GM12801 (cell line): ENCODE data around the gene TSC1.

Experiments
- TF ChIP-seq, protein P1 (sequence below): IDR thresholded peaks from one replicate; pipeline ENCODE4 v1.5.1; 2011; ENCODE audit warnings: control low read depth; ENCODE audit not compliant: insufficient read length; ENCODE audit errors: extremely low read depth

Gene TSC1

DNA sequence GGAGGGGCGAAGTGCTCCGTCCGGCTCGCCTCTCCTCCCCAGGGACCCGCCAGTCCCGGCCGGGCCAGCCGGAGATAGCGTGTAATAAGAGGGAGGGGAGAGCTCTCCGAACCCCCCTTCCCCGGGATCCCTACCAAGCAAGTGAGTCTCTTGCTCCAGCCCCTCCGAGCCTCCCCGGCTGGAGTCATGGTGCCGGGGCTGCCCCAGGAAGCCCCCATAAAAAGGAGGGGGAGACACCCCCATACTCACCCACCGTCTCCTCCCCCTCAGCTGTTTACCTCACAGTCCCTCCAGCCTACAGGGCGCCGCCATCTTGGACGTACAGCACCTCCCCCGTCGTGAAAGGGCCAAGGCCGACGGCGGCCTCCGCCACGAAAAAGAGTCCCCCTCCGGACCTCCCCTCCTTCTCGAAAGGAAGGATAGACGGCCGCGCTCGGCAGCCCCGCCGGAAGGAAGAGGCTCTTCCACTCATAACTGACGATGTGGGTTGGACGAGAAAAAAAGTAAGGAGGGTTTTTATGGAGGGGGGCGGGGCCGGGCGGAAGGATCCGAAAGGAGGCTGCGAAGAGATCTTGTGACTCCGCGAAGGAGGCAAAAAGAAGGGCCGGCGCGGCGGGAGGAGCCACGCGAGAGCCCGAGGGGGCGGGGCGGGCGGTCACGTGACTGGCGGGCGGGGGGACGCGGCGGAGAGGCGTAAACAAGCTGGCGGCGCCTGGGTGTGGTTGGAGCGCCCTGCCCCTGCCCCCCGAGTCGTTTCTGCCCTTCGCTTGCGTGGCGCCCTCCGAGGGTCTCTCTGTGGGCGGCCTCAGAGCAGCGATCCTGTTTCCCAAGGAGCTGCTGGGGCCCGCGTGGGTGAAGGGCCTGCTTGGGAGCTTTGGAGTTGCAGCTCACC, at the start of gene TSC1:
TSS of gene TSC1 (minus strand) at position 323 of the 892 bp plus-strand sequence. CDS start 15,744 bp downstream, outside the sequence.
- TF ChIP-seq, protein P1, sequence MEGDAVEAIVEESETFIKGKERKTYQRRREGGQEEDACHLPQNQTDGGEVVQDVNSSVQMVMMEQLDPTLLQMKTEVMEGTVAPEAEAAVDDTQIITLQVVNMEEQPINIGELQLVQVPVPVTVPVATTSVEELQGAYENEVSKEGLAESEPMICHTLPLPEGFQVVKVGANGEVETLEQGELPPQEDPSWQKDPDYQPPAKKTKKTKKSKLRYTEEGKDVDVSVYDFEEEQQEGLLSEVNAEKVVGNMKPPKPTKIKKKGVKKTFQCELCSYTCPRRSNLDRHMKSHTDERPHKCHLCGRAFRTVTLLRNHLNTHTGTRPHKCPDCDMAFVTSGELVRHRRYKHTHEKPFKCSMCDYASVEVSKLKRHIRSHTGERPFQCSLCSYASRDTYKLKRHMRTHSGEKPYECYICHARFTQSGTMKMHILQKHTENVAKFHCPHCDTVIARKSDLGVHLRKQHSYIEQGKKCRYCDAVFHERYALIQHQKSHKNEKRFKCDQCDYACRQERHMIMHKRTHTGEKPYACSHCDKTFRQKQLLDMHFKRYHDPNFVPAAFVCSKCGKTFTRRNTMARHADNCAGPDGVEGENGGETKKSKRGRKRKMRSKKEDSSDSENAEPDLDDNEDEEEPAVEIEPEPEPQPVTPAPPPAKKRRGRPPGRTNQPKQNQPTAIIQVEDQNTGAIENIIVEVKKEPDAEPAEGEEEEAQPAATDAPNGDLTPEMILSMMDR: no peak

DNA sequence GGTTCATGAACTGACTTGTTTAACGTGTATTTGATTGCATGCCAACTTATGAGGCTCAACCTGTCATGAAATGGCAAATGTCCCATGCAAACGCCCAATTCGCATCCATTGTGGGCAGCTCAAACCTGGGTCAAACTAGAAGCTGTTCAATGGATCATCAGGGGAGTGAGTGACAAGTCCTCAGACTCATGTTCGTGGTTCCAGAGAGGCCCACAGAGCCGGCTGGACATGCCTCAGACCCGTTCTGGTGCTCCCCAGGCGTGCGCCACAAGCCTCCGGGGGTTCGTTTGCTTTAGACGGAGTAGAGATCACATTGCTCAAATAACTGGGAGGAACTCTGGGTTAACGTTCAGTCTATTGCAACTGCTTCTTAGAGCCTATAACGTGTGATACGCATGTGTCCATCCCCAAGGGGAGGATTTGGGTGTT, 49.1 kb upstream of the TSC1 start:
- TF ChIP-seq, protein P1: no peak

DNA sequence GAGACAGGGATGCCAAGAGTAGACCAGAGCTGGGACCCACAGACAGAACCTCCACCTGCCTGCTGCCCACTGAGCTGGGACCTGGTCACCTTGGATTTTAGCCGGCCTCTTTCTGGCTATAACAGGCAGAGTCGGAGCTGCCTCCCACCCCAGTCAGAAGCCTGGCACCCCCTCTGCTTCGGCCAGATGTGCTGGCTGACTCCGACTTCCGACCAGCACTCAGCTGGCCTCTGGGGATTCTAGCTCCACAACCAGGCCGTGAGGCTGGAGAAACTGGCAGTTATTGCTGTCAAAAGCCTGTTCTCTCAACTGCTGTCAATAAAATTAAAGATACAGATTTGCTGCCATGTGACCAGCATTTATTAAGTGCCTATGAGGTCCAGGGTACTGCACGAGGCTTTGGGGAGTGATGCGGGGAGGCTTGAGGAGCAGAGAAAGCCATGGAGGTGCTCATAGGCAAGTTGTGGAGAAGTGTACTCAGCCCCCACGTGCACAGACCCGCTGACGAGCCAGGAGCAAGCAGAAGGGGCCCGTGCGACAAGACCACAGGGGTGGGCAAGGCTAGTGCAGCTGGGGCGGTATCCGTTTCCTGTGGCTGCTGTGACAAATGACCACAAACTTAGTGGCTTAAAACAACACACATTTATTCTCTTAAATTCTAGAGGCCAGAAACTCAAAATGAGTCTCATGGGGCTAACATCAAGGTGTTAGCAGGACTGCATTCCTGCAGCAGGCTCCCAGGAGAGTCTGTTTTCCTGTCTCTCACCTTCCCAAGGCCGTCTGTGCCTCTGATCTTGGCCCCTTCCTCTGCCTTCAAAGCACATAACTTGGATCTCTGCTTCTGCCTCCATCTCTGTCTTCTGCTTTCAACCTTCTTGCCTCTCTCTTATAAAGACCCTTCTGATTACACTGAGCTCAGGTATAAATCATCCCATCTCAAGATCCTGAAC, 47.2 kb upstream of the TSC1 start:
- TF ChIP-seq, protein P1: no peak

GRCh38 chr9:132990781-132991180, 46.4 kb upstream of the TSC1 start:
- TF ChIP-seq, protein P1: no peak

DNA sequence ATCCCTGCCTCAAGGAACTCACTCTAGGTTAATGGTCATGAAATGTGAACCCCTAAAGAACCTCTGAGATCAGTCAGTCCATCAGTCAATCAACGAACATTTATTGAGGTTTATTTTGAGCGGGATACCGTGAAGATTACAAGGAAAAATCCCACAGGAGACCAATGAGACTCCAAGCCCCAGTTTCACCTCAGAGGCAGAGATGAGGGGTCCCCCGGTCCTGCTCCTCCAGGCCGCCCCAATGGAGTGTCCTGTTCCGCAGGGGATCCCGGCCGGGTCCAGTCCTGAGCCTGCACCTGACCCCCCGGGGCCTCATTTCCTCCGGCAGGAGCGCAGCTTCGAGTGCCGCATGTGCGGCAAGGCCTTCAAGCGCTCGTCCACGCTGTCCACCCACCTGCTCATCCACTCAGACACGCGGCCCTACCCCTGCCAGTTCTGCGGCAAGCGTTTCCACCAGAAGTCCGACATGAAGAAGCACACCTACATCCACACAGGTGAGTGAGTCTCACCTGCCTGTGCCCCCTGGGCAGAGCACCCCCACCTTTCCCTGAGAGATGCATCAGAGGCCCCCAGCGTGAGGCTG, 45.1 kb upstream of the TSC1 start:
- TF ChIP-seq, protein P1: no peak

GRCh38 chr9:132989014-132989310, 44.5 kb upstream of the TSC1 start:
- TF ChIP-seq, protein P1: no peak
